Measurements from ENCODE around the gene DR1. TPM values are rescaled to one million over a fixed set of nuclear protein-coding genes. Genes with fewer than 3 reads are reported as not detected.

The DR1 gene
- total RNA-seq, 4 donors from 2014 or later: 26.8 to 59.1 (median 37.9) TPM

GRCh38 chr1:93415296-93415695 lies 69.6 kb downstream of the DR1 start:
- H3K27ac ChIP-seq: peak overlapping the region in 2 of 4 donors; percentile 9 to 44
- no peak overlapping the region for H3K4me3 ChIP-seq
- no peaks in the 10 kb centered on the region for H3K27me3 ChIP-seq
- DNase-seq (no peak), ATAC-seq (no peak)
- H3K36me3 ChIP-seq: no peaks in the 10 kb centered on the region
- in situ Hi-C loops (cut with MboI; ENCODE audit: low sequenced_read_pairs in 4 of 4): loop anchor here in 1 of 4 donors (25.0 kb wide), 1 partner anchor 103 kb away; no protein-coding TSS in a partner anchor
- H3K4me1 ChIP-seq: no peaks in the 10 kb centered on the region
- H3K9me3 ChIP-seq: no peaks in the 10 kb centered on the region
- TF ChIP-seq POLR2A (IDR thresholded peaks at IDR 0.05): no peak
- TF ChIP-seq CTCF (IDR thresholded peaks at IDR 0.05 in 4 of 5, conservative IDR thresholded peaks at IDR 0.05 in 1 of 5): no peak
- intact Hi-C loops (cut with DNase I; ENCODE audit: low total_unique reads): no loop called here

GRCh38 chr1:93416183-93416582 lies 70.5 kb downstream of the DR1 start:
- Histone ChIP-seq H3K27ac (no peak overlapping the region), H3K9me3 (no peaks in the 10 kb centered on the region), H3K4me3 (no peak overlapping the region), H3K36me3 (no peaks in the 10 kb centered on the region), H3K4me1 (no peaks in the 10 kb centered on the region), H3K27me3 (no peaks in the 10 kb centered on the region)
- DNase-seq: no peak
- ATAC-seq: no peak
- intact Hi-C loops (cut with DNase I; ENCODE audit: low total_unique reads) (no loop called here), in situ Hi-C loops (cut with MboI; ENCODE audit: low sequenced_read_pairs in 4 of 4) (loop anchor here in 1 of 4 donors (25.0 kb wide), 1 partner anchor 104 kb away; no protein-coding TSS in a partner anchor)
- TF ChIP-seq CTCF (IDR thresholded peaks at IDR 0.05 in 4 of 5, conservative IDR thresholded peaks at IDR 0.05 in 1 of 5): no peak

Other genes starting within 250 kb of the DR1 start
- gene TMED5, start 165.5 kb upstream of the DR1 start, total RNA-seq: 100 to 1,000 TPM in 3 of 4 donors, 10 to 100 TPM in 1; 99.5 to 150 (median 127) TPM
- gene CCDC18, start 165.2 kb upstream of the DR1 start, total RNA-seq: 1 to 10 TPM; 4.6 to 7.8 (median 5.6) TPM
- 10 to 100 TPM; 16.0 to 35.1 (median 17.4) TPM for gene FNBP1L, start 102.2 kb downstream of the DR1 start, total RNA-seq

Measured in gastrocnemius medialis (tissue), 4 donors.